ENCODE measurements around the gene TRAP1. TPM values are rescaled to one million over a fixed set of nuclear protein-coding genes. Genes with fewer than 3 reads are reported as not detected.

TRAP1 gene
- total and polyA plus RNA-seq, 8 donors: 39.5 to 460 (median 88.7) TPM

- TF ChIP-seq POLR2A (IDR thresholded peaks at IDR 0.05) (no peak), EP300 (IDR thresholded peaks at IDR 0.05) (no peak), POLR2AphosphoS5 (IDR thresholded peaks at IDR 0.05) (no peak)
- TF ChIP-seq, protein P1, sequence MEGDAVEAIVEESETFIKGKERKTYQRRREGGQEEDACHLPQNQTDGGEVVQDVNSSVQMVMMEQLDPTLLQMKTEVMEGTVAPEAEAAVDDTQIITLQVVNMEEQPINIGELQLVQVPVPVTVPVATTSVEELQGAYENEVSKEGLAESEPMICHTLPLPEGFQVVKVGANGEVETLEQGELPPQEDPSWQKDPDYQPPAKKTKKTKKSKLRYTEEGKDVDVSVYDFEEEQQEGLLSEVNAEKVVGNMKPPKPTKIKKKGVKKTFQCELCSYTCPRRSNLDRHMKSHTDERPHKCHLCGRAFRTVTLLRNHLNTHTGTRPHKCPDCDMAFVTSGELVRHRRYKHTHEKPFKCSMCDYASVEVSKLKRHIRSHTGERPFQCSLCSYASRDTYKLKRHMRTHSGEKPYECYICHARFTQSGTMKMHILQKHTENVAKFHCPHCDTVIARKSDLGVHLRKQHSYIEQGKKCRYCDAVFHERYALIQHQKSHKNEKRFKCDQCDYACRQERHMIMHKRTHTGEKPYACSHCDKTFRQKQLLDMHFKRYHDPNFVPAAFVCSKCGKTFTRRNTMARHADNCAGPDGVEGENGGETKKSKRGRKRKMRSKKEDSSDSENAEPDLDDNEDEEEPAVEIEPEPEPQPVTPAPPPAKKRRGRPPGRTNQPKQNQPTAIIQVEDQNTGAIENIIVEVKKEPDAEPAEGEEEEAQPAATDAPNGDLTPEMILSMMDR (IDR thresholded peaks at IDR 0.05): no peak
- Histone ChIP-seq H3K9me3 (no peaks in the 10 kb centered on the region), H3K27me3 (no peaks in the 10 kb centered on the region), H3K36me3 (peaks cover 19 to 94% (median 86%) of the 10 kb centered on the region in 4 donors), H3K27ac (no peak overlapping the region), H3K4me3 (no peak overlapping the region), H3K4me1 (peaks cover 0 to 28% (median 13%) of the 10 kb centered on the region in 4 donors)
- intact Hi-C loops (cut with DNase I; ENCODE audit: low total_unique reads): no loop called here
- DNase-seq: no peak
- 72 to 86% (median 74%) methylated on average over 4 of the region's 4 CpGs for WGBS, 5 donors
Measured at GRCh38 chr16:3755249-3755648, 37.9 kb upstream of the TRAP1 start.

GRCh38 chr16:3754772-3755171, 37.4 kb upstream of the TRAP1 start:
- Histone ChIP-seq H3K36me3 (peaks cover 19 to 94% (median 89%) of the 10 kb centered on the region in 4 donors), H3K4me1 (peaks cover 0 to 24% (median 12%) of the 10 kb centered on the region in 4 donors), H3K27ac (no peak overlapping the region), H3K9me3 (no peaks in the 10 kb centered on the region), H3K27me3 (no peaks in the 10 kb centered on the region), H3K4me3 (no peak overlapping the region)
- 67 to 81% (median 76%) methylated on average over 5 of the region's 5 CpGs for WGBS, 5 donors
- TF ChIP-seq, protein P1 (IDR thresholded peaks at IDR 0.05): no peak
- TF ChIP-seq EP300 (IDR thresholded peaks at IDR 0.05): no peak
- no peak for TF ChIP-seq POLR2AphosphoS5 (IDR thresholded peaks at IDR 0.05)
- no peak for TF ChIP-seq POLR2A (IDR thresholded peaks at IDR 0.05)
- intact Hi-C loops (cut with DNase I; ENCODE audit: low total_unique reads): no loop called here
- DNase-seq: no peak

DNA sequence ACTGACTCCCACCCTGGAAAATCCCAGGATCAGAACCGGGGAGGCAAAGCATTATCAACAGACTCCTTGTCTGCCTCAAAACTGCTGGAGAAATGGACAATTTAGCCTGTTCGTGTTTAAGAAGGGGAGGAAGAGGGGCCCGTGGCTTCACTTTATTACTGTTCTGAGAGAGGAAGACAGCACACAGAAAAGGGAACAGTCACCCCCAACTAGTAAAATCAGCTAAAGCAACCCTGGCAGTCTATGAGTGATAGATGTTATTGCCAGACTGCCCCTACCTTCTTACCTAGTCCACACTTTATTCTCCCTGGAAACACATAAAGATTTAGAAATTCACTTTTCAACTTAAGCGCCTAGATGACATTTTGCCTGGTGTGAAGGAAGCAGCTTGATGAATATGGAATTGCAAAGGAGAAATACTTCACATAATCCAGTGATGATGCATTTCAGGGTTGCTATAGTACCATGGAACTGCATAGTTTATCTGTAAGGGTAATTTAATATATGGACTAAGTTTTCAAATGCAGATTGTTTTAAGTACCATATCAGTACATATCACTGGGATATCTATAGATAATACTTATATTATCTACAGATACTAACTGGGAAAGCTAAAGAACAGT, 36.9 kb upstream of the TRAP1 start:
- 79 to 91% (median 88%) methylated on average over 4 of the region's 4 CpGs for WGBS, 5 donors
- no peak for TF ChIP-seq EP300 (IDR thresholded peaks at IDR 0.05)
- no peak for TF ChIP-seq POLR2A (IDR thresholded peaks at IDR 0.05)
- TF ChIP-seq, protein P1 (IDR thresholded peaks at IDR 0.05): no peak
- no peak for TF ChIP-seq POLR2AphosphoS5 (IDR thresholded peaks at IDR 0.05)
- Histone ChIP-seq H3K27me3 (no peaks in the 10 kb centered on the region), H3K9me3 (no peaks in the 10 kb centered on the region), H3K4me1 (peaks cover 0 to 19% (median 9%) of the 10 kb centered on the region in 4 donors), H3K36me3 (peaks cover 19 to 92% (median 89%) of the 10 kb centered on the region in 4 donors), H3K4me3 (no peak overlapping the region), H3K27ac (no peak overlapping the region)
- intact Hi-C loops (cut with DNase I; ENCODE audit: low total_unique reads): no loop called here
- DNase-seq: no peak

GRCh38 chr16:3752984-3753383, 35.7 kb upstream of the TRAP1 start:
- DNase-seq: no peak
- no peak overlapping the region for H3K27ac ChIP-seq

More at GRCh38 chr16:3752984-3753383, 35.7 kb upstream of the TRAP1 start:
- H3K36me3 ChIP-seq: peaks cover 26 to 92% (median 89%) of the 10 kb centered on the region in 4 donors
- peaks cover 0 to 15% (median 7%) of the 10 kb centered on the region in 4 donors for H3K4me1 ChIP-seq
- 85 to 94% (median 91%) methylated on average over 15 of the region's 15 CpGs for WGBS, 5 donors
- no peak for TF ChIP-seq POLR2AphosphoS5 (IDR thresholded peaks at IDR 0.05)
- TF ChIP-seq EP300 (IDR thresholded peaks at IDR 0.05): no peak
- TF ChIP-seq, protein P1 (IDR thresholded peaks at IDR 0.05): no peak
- no peak for TF ChIP-seq POLR2A (IDR thresholded peaks at IDR 0.05)
- intact Hi-C loops (cut with DNase I; ENCODE audit: low total_unique reads): no loop called here
- no peak overlapping the region for H3K4me3 ChIP-seq
- H3K9me3 ChIP-seq: no peaks in the 10 kb centered on the region
- no peaks in the 10 kb centered on the region for H3K27me3 ChIP-seq

Data from stomach (tissue), 9 donors.